Activated CD4-positive, alpha-beta T cell treated with anti-CD3 and anti-CD28 coated beads, Interleukin-2, amount 10 ng/mL, durations not matched to agents 24 days and 14 days (primary cell): ENCODE measurements around the gene KLHDC2. TPM values are rescaled to one million over a fixed set of nuclear protein-coding genes. Genes with fewer than 3 reads are reported as not detected.
"Not testable (repeated sequence)": the region's sequence is repeated elsewhere in the genome, so short reads cannot be mapped to it uniquely, and the experiment has no call there.

Experiments
- DNase-seq: peaks from one replicate; pipeline ENCODE4 v3.0.0; 2022
- H3K27ac Mint-ChIP-seq: one replicate; pipeline ENCODE4 v1.8.0; 2022; ENCODE audit warnings: mild to moderate bottlenecking, mixed read lengths
- H3K27me3 Mint-ChIP-seq: one replicate; pipeline ENCODE4 v1.8.0; 2022; ENCODE audit warnings: mixed read lengths
- H3K36me3 Mint-ChIP-seq: one replicate; pipeline ENCODE4 v1.8.0; 2022; ENCODE audit warnings: low read depth, mild to moderate bottlenecking, mixed read lengths
- H3K4me1 Mint-ChIP-seq: one replicate; pipeline ENCODE4 v1.8.0; 2021; ENCODE audit warnings: mixed read lengths
- H3K4me3 Mint-ChIP-seq: one replicate; pipeline ENCODE4 v1.8.0; 2022; ENCODE audit warnings: mild to moderate bottlenecking, moderate library complexity, mixed read lengths
- H3K9me3 Mint-ChIP-seq: one replicate; pipeline ENCODE4 v1.8.0; 2021; ENCODE audit warnings: mixed read lengths
- intact Hi-C: fragments of 100-400 bp; cut with micrococcal nuclease; formaldehyde crosslinking; loops from one replicate; pipeline ENCODE4 v1.15.1; 2023
- total RNA-seq: library from RNA; stranded (reverse); gene quantifications from 2 replicates; pipeline ENCODE4 v1.2.3, GENCODE V29; 2022

KLHDC2 gene
- total RNA-seq, 1 donor from 2014 or later = 28.0 TPM

GRCh38 chr14:49767270-49767570 is 733 bp upstream of the KLHDC2 start:
- Mint-ChIP-seq H3K27ac (peak overlapping the region; percentile 100), H3K36me3 (peaks cover 7% of the 10 kb centered on the region), H3K9me3 (no peaks in the 10 kb centered on the region), H3K4me3 (peak overlapping the region; percentile 97), H3K27me3 (no peaks in the 10 kb centered on the region), H3K4me1 (peaks cover 31% of the 10 kb centered on the region)
- no peak for DNase-seq
- intact Hi-C loops = loop anchor here (1.0 to 5.0 kb wide), 5 partner anchors 74 to 765 kb away; partner anchors contain the start of genes KLHDC1, MAP4K5, POLE2 and RPS29

- intact Hi-C loops = loop anchor here (1.0 to 5.0 kb wide), 7 partner anchors 84 to 764 kb away; partner anchors contain the start of genes DMAC2L, L2HGDH, MAP4K5 and MGAT2
- DNase-seq = peak; percentile 92
- Mint-ChIP-seq H3K36me3 (peaks cover 7% of the 10 kb centered on the region), H3K27me3 (no peaks in the 10 kb centered on the region), H3K9me3 (no peaks in the 10 kb centered on the region), H3K4me1 (peaks cover 31% of the 10 kb centered on the region), H3K4me3 (peak overlapping the region; percentile 96), H3K27ac (peak overlapping the region; percentile 99)
Observed at GRCh38 chr14:49768301-49769121, 558 bp downstream of the KLHDC2 start.

- Mint-ChIP-seq H3K4me3 (peak overlapping the region; percentile 96), H3K27ac (peak overlapping the region; percentile 99), H3K36me3 (peaks cover 7% of the 10 kb centered on the region), H3K9me3 (no peaks in the 10 kb centered on the region), H3K4me1 (peaks cover 31% of the 10 kb centered on the region), H3K27me3 (no peaks in the 10 kb centered on the region)
- intact Hi-C loops = loop anchor here (2.0 to 5.0 kb wide), 3 partner anchors 84 to 763 kb away; partner anchors contain the start of genes MAP4K5, NEMF and SOS2
- DNase-seq = peak; percentile 59
Observed at GRCh38 chr14:49769171-49769570, 1.2 kb downstream of the KLHDC2 start.

- Mint-ChIP-seq H3K27ac (peak overlapping the region; percentile 99), H3K4me1 (peaks cover 34% of the 10 kb centered on the region), H3K36me3 (peaks cover 10% of the 10 kb centered on the region), H3K27me3 (no peaks in the 10 kb centered on the region), H3K4me3 (peak overlapping the region; percentile 96), H3K9me3 (no peaks in the 10 kb centered on the region)
- DNase-seq = no peak
- intact Hi-C loops = loop anchor here (2.0 to 5.0 kb wide), 3 partner anchors 83 to 763 kb away; partner anchors contain the start of genes MAP4K5, NEMF and SOS2
Observed at GRCh38 chr14:49769581-49770211, 1.7 kb downstream of the KLHDC2 start.

DNA sequence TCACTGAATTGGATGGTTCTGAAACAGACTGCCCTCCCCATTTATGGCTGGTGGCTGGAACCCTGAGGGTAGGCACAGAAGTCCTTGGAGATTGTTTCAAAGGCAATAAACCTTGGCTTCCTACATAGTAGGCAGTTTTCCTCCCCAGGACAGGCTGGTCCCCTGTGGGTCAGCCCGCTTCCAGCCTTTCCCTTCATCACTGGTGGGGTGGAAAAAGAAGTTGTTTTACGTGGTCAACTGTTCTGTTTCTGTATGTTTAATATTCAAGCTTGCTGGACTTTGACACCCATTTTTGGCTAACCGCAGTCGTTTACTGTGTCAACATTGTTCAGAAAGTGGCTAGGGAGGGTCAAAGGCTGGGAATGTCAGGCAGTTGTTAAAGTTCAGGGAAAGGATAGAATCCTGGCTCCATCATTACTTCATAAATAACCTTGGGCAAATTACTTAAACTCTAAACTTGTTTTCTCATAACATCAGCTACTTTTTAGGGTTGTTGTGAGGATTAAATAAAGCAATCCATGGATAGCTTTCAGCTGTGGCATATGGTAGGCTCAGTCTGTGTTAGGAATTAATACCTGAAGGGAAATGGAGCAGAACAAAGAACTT is 2.4 kb downstream of the KLHDC2 start:
- no peaks in the 10 kb centered on the region for H3K9me3 Mint-ChIP-seq
- H3K4me1 Mint-ChIP-seq = peaks cover 35% of the 10 kb centered on the region
- H3K36me3 Mint-ChIP-seq = peaks cover 16% of the 10 kb centered on the region
- peak overlapping the region; percentile 11 for H3K27ac Mint-ChIP-seq
- no peak overlapping the region for H3K4me3 Mint-ChIP-seq
- intact Hi-C loops = no loop called here
- no peak for DNase-seq
- no peaks in the 10 kb centered on the region for H3K27me3 Mint-ChIP-seq

- DNase-seq, intact Hi-C loops, H3K9me3 Mint-ChIP-seq, H3K27me3 Mint-ChIP-seq, H3K27ac Mint-ChIP-seq, H3K4me3 Mint-ChIP-seq: not testable (repeated sequence)
- Mint-ChIP-seq H3K36me3 (peaks cover 22% of the 10 kb centered on the region), H3K4me1 (peaks cover 37% of the 10 kb centered on the region)
Observed at GRCh38 chr14:49771691-49772090, 3.7 kb downstream of the KLHDC2 start.

GRCh38 chr14:49774106-49774505 is 6.2 kb downstream of the KLHDC2 start:
- no peak overlapping the region for H3K27ac Mint-ChIP-seq
- DNase-seq = no peak
- intact Hi-C loops = no loop called here
- H3K27me3 Mint-ChIP-seq = no peaks in the 10 kb centered on the region
- H3K9me3 Mint-ChIP-seq = no peaks in the 10 kb centered on the region
- peaks cover 29% of the 10 kb centered on the region for H3K36me3 Mint-ChIP-seq
- H3K4me1 Mint-ChIP-seq = peaks cover 23% of the 10 kb centered on the region
- no peak overlapping the region for H3K4me3 Mint-ChIP-seq

DNA sequence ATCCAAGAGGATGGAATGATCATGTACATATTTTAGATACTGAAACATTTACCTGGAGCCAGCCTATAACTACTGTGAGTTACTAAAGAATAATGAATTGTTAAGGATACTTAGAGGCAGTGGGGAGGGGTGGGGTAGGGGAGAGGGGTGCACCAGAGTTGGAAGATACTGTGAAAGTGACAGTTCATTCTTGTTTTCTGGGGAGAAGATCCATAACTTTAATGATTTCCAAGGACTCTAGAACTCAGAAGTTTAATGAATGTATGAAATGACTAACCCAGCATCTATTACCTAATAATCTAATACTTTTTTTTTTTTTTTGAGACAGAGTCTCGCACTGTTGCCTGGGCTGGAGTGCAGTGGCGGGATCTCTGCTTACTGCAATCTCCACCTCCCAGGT is 10.5 kb downstream of the KLHDC2 start:
- Mint-ChIP-seq H3K27me3 (no peaks in the 10 kb centered on the region), H3K4me1 (peaks cover 8% of the 10 kb centered on the region), H3K4me3 (no peak overlapping the region), H3K36me3 (peaks cover 55% of the 10 kb centered on the region), H3K27ac (no peak overlapping the region), H3K9me3 (no peaks in the 10 kb centered on the region)
- DNase-seq = no peak
- intact Hi-C loops = no loop called here

GRCh38 chr14:49781040-49781439 is 13.1 kb downstream of the KLHDC2 start:
- H3K27me3 Mint-ChIP-seq, DNase-seq, H3K4me3 Mint-ChIP-seq, H3K9me3 Mint-ChIP-seq, H3K27ac Mint-ChIP-seq, intact Hi-C loops, H3K4me1 Mint-ChIP-seq: not testable (repeated sequence)
- H3K36me3 Mint-ChIP-seq = peaks cover 58% of the 10 kb centered on the region

- peaks cover 2% of the 10 kb centered on the region for H3K4me1 Mint-ChIP-seq
- no peaks in the 10 kb centered on the region for H3K27me3 Mint-ChIP-seq
- no peak overlapping the region for H3K27ac Mint-ChIP-seq
- intact Hi-C loops = no loop called here
- H3K9me3 Mint-ChIP-seq = no peaks in the 10 kb centered on the region
- no peak overlapping the region for H3K4me3 Mint-ChIP-seq
- DNase-seq = no peak
- H3K36me3 Mint-ChIP-seq = peaks cover 63% of the 10 kb centered on the region
Observed at GRCh38 chr14:49783394-49784014, 15.6 kb downstream of the KLHDC2 start.

- Mint-ChIP-seq H3K27me3 (no peaks in the 10 kb centered on the region), H3K36me3 (peaks cover 69% of the 10 kb centered on the region), H3K4me1 (peaks cover 2% of the 10 kb centered on the region), H3K27ac (no peak overlapping the region), H3K9me3 (no peaks in the 10 kb centered on the region), H3K4me3 (no peak overlapping the region)
- intact Hi-C loops = loop anchor here (5.0 kb wide), 1 partner anchor 41 kb away; no protein-coding TSS in a partner anchor
- no peak for DNase-seq
Observed at GRCh38 chr14:49786315-49786714, 18.4 kb downstream of the KLHDC2 start.

DNA sequence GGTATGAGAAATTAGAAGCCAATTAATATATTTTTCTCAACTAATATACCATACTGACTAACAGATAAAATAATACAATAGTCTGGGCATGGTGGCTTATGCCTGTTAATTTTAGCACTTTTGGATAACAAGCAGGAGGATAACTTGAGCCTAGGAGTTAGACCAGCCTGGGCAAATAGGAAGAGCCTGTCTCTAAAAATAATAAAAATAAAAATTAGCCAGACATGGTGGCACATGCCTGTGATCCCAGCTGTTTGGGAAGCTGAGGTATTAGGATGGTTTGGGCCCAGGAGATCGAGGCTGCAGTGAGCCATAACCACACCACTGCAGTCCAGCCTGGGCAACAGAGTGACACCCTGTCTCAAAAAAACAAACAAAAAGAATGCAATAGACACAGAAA is 24.7 kb downstream of the KLHDC2 start:
- Mint-ChIP-seq H3K4me3 (no peak overlapping the region), H3K27ac (no peak overlapping the region), H3K9me3 (no peaks in the 10 kb centered on the region), H3K4me1 (peaks cover 1% of the 10 kb centered on the region), H3K27me3 (no peaks in the 10 kb centered on the region), H3K36me3 (peaks cover 71% of the 10 kb centered on the region)
- DNase-seq = no peak
- intact Hi-C loops = no loop called here

DNA sequence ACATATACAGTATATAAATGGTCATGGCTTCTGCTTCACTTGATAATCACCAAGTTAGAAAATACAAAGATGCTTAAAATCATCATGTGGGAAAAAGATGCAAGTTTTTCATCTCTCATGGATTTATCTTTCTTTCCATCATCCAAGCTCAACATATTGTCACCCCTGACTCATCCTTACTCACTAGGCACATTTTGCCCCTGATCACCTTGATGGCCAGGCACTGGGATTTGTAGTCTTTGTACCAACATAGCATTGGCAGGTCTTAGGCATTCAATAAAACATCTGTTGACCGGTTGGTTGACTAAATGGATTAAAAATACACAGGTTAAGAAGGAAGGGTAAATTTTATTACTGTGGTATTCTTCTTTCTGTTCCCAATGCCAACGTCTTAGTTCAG is 28.1 kb downstream of the KLHDC2 start:
- peaks cover 1% of the 10 kb centered on the region for H3K4me1 Mint-ChIP-seq
- no peaks in the 10 kb centered on the region for H3K27me3 Mint-ChIP-seq
- no peaks in the 10 kb centered on the region for H3K9me3 Mint-ChIP-seq
- H3K4me3 Mint-ChIP-seq = no peak overlapping the region
- peaks cover 69% of the 10 kb centered on the region for H3K36me3 Mint-ChIP-seq
- no peak for DNase-seq
- intact Hi-C loops = no loop called here
- no peak overlapping the region for H3K27ac Mint-ChIP-seq
